ENCODE measurements around the gene SCUBE1.
"Not testable (repeated sequence)": the region's sequence is repeated elsewhere in the genome, so short reads cannot be mapped to it uniquely, and the experiment has no call there.

Gene SCUBE1

GRCh38 chr22:43300891-43301676 is 42.1 kb downstream of the SCUBE1 start:
- no peak for DNase-seq

- DNase-seq, result no peak
Observed at GRCh38 chr22:43299736-43300135, 43.4 kb downstream of the SCUBE1 start.

- no peak for DNase-seq
Observed at GRCh38 chr22:43298062-43298801, 44.9 kb downstream of the SCUBE1 start.

GRCh38 chr22:43297270-43298061 is 45.7 kb downstream of the SCUBE1 start:
- no peak for DNase-seq

- peak in 1 of 14 donors; percentile 9 for DNase-seq
Observed at GRCh38 chr22:43296276-43296902, 46.8 kb downstream of the SCUBE1 start.

GRCh38 chr22:43295660-43296059 is 47.5 kb downstream of the SCUBE1 start:
- no peak for DNase-seq

- DNase-seq, result no peak
Observed at GRCh38 chr22:43295173-43295572, 48.0 kb downstream of the SCUBE1 start.

GRCh38 chr22:43293655-43294392 is 49.3 kb downstream of the SCUBE1 start:
- peak in 2 of 14 donors; percentile 4 to 28 for DNase-seq

- no peak for DNase-seq
Observed at GRCh38 chr22:43293259-43293654, 49.9 kb downstream of the SCUBE1 start.

GRCh38 chr22:43292630-43293018 is 50.5 kb downstream of the SCUBE1 start:
- no peak for DNase-seq

- no peak for DNase-seq
Observed at GRCh38 chr22:43291381-43291780, 51.8 kb downstream of the SCUBE1 start.

GRCh38 chr22:43289976-43290721 is 53.0 kb downstream of the SCUBE1 start:
- DNase-seq, result no peak

GRCh38 chr22:43289531-43289963 is 53.6 kb downstream of the SCUBE1 start:
- no peak for DNase-seq

- DNase-seq, result no peak
Observed at GRCh38 chr22:43288807-43289420, 54.3 kb downstream of the SCUBE1 start.

- no peak for DNase-seq
Observed at GRCh38 chr22:43288378-43288777, 54.8 kb downstream of the SCUBE1 start.

GRCh38 chr22:43287441-43287840 is 55.7 kb downstream of the SCUBE1 start:
- DNase-seq, result no peak

GRCh38 chr22:43281394-43281793 is 61.8 kb downstream of the SCUBE1 start:
- no peak for DNase-seq

GRCh38 chr22:43280523-43280886 is 62.7 kb downstream of the SCUBE1 start:
- not testable (repeated sequence) for DNase-seq

GRCh38 chr22:43279867-43280522 is 63.2 kb downstream of the SCUBE1 start:
- no peak for DNase-seq

- no peak for DNase-seq
Observed at GRCh38 chr22:43277987-43278601, 65.1 kb downstream of the SCUBE1 start.
